Measurements from ENCODE around the gene KRTAP9-4.
"Not testable (repeated sequence)": the region's sequence is repeated elsewhere in the genome, so short reads cannot be mapped to it uniquely, and the experiment has no call there.

KRTAP9-4 gene

GRCh38 chr17:41265078-41265477 lies 15.6 kb downstream of the KRTAP9-4 start, which contains the start of gene KRTAP9-6:
Gene KRTAP9-6 (plus strand): TSS chr17:41265378. CDS start chr17:41265378, 0 bp downstream.
- no peak for DNase-seq

GRCh38 chr17:41267711-41268110 lies 18.2 kb downstream of the KRTAP9-4 start:
- no peak for DNase-seq

- DNase-seq: not testable (repeated sequence)
Observed at GRCh38 chr17:41271323-41271722, 21.8 kb downstream of the KRTAP9-4 start.

GRCh38 chr17:41271858-41272257 lies 22.4 kb downstream of the KRTAP9-4 start:
- DNase-seq: no peak

- not testable (repeated sequence) for DNase-seq
Observed at GRCh38 chr17:41275648-41276190, 26.2 kb downstream of the KRTAP9-4 start, which contains the start of gene KRTAP9-7. Gene KRTAP9-7 (plus strand): TSS chr17:41275698. CDS start chr17:41275698, 0 bp downstream.

- DNase-seq: no peak
Observed at GRCh38 chr17:41278176-41278955, 28.9 kb downstream of the KRTAP9-4 start.

- no peak for DNase-seq
Observed at GRCh38 chr17:41284043-41284442, 34.6 kb downstream of the KRTAP9-4 start.

GRCh38 chr17:41284546-41284945 lies 35.1 kb downstream of the KRTAP9-4 start:
- no peak for DNase-seq

GRCh38 chr17:41287050-41287449 lies 37.6 kb downstream of the KRTAP9-4 start:
- DNase-seq: no peak

GRCh38 chr17:41294016-41294415 lies 44.5 kb downstream of the KRTAP9-4 start:
- DNase-seq: no peak

GRCh38 chr17:41296846-41297245 lies 47.4 kb downstream of the KRTAP9-4 start:
- DNase-seq: no peak

- no peak for DNase-seq
Observed at GRCh38 chr17:41298458-41299135, 49.1 kb downstream of the KRTAP9-4 start.

Measured in T-helper 9 cell (primary cell).